ENCODE data around the gene FBXL2. TPM values are rescaled to one million over a fixed set of nuclear protein-coding genes. Genes with fewer than 3 reads are reported as not detected.

FBXL2 gene
- total and polyA plus RNA-seq, 11 donors, result 0.91 to 5.8 (median 1.8) TPM

GRCh38 chr3:33372218-33373081 lies 95.2 kb downstream of the FBXL2 start:
- peaks cover 0 to 9% (median 0%) of the 10 kb centered on the region in 12 donors for H3K4me1 ChIP-seq
- WGBS, 4 donors, result 53 to 59% (median 54%) methylated on average over 14 of the region's 14 CpGs
- DNase-seq (no peak), ATAC-seq (peak in 3 of 4 donors; percentile 59 to 74 (median 66))
- H3K9me3 ChIP-seq, result peaks cover 0 to 9% (median 0%) of the 10 kb centered on the region in 12 donors
- no peaks in the 10 kb centered on the region for H3K27me3 ChIP-seq
- no peak overlapping the region for H3K4me3 ChIP-seq
- TF ChIP-seq CTCF (IDR thresholded peaks at IDR 0.05) (peak; percentile 84 to 93 (median 90)), POLR2A (IDR thresholded peaks at IDR 0.05) (no peak)
- H3K27ac ChIP-seq, result no peak overlapping the region
- intact Hi-C loops (cut with DNase I), result loop anchor here (1.0 to 10.0 kb wide), 8 partner anchors 225 to 428 kb away; no protein-coding TSS in a partner anchor
- peaks cover 0 to 25% (median 5%) of the 10 kb centered on the region in 9 donors for H3K36me3 ChIP-seq

- TF ChIP-seq POLR2A (IDR thresholded peaks at IDR 0.05) (no peak), CTCF (IDR thresholded peaks at IDR 0.05) (no peak)
- Histone ChIP-seq H3K36me3 (peaks cover 0 to 30% (median 5%) of the 10 kb centered on the region in 9 donors), H3K27me3 (no peaks in the 10 kb centered on the region), H3K27ac (no peak overlapping the region), H3K4me3 (no peak overlapping the region), H3K9me3 (peaks cover 0 to 9% (median 0%) of the 10 kb centered on the region in 12 donors), H3K4me1 (peaks cover 0 to 9% (median 0%) of the 10 kb centered on the region in 12 donors)
- DNase-seq (no peak), ATAC-seq (no peak)
- WGBS, 4 donors, result 42 to 59% (median 52%) methylated on average over 6 of the region's 6 CpGs
- intact Hi-C loops (cut with DNase I), result loop anchor here (1.0 to 10.0 kb wide), 8 partner anchors 226 to 428 kb away; no protein-coding TSS in a partner anchor
Observed at GRCh38 chr3:33373082-33373437, 95.8 kb downstream of the FBXL2 start.

GRCh38 chr3:33377489-33377888 lies 100.2 kb downstream of the FBXL2 start:
- no peaks in the 10 kb centered on the region for H3K27me3 ChIP-seq
- peaks cover 0 to 7% (median 0%) of the 10 kb centered on the region in 12 donors for H3K4me1 ChIP-seq
- WGBS, 4 donors, result 90 to 95% (median 91%) methylated on average over 3 of the region's 3 CpGs
- intact Hi-C loops (cut with DNase I), result loop anchor here in 1 of 10 donors (10.0 kb wide), 1 partner anchor 433 kb away; no protein-coding TSS in a partner anchor
- no peak overlapping the region for H3K27ac ChIP-seq
- H3K36me3 ChIP-seq, result peaks cover 0 to 57% (median 5%) of the 10 kb centered on the region in 9 donors
- DNase-seq, result no peak
- TF ChIP-seq POLR2A (IDR thresholded peaks at IDR 0.05) (no peak), CTCF (IDR thresholded peaks at IDR 0.05) (no peak)
- no peak overlapping the region for H3K4me3 ChIP-seq
- ATAC-seq, result peak in 1 of 4 donors; percentile 44
- no peaks in the 10 kb centered on the region for H3K9me3 ChIP-seq

GRCh38 chr3:33377931-33378330 lies 100.7 kb downstream of the FBXL2 start:
- intact Hi-C loops (cut with DNase I), result loop anchor here in 1 of 10 donors (10.0 kb wide), 1 partner anchor 433 kb away; no protein-coding TSS in a partner anchor
- Histone ChIP-seq H3K36me3 (peaks cover 0 to 59% (median 5%) of the 10 kb centered on the region in 9 donors), H3K4me3 (no peak overlapping the region), H3K9me3 (no peaks in the 10 kb centered on the region), H3K27ac (no peak overlapping the region), H3K4me1 (peaks cover 0 to 3% (median 0%) of the 10 kb centered on the region in 12 donors), H3K27me3 (no peaks in the 10 kb centered on the region)
- TF ChIP-seq CTCF (IDR thresholded peaks at IDR 0.05) (no peak), POLR2A (IDR thresholded peaks at IDR 0.05) (no peak)
- 89 to 93% (median 92%) methylated on average over 3 of the region's 3 CpGs for WGBS, 4 donors
- DNase-seq (no peak), ATAC-seq (peak in 1 of 4 donors; percentile 34)
